HepG2 (cell line): ENCODE measurements around the gene FKBP10. TPM values are rescaled to one million over a fixed set of nuclear protein-coding genes. Genes with fewer than 3 reads are reported as not detected.

Experiments
- CHCHD3 ChIP-seq: sonication (generic); formaldehyde crosslinking; IDR thresholded peaks from 2 replicates; pipeline ENCODE4 v1.8.0; 2022; ENCODE audit warnings: mild to moderate bottlenecking, missing genetic modification reagents, moderate library complexity
- HCFC1 ChIP-seq: fragments of 150-350 bp; IDR thresholded peaks from 2 replicates; pipeline ENCODE4 v1.6.1; 2014; ENCODE audit warnings: low read depth, low read length
- HNRNPUL1 ChIP-seq: fragments of 200-400 bp; formaldehyde crosslinking; IDR thresholded peaks from 2 replicates; pipeline ENCODE4 v1.6.1; 2017; ENCODE audit warnings: low read depth, mild to moderate bottlenecking, low read length, moderate library complexity
- IKZF4 ChIP-seq: sonication (generic); formaldehyde crosslinking; IDR thresholded peaks from 2 replicates; pipeline ENCODE4 v1.5.1; 2020; ENCODE audit warnings: borderline replicate concordance, mild to moderate bottlenecking, low read depth, missing genetic modification reagents; ENCODE audit errors: not compliant biosample characterization
- MLLT10 ChIP-seq: sonication (generic); formaldehyde crosslinking; IDR thresholded peaks from 2 replicates; pipeline ENCODE4 v1.4.0; 2020; ENCODE audit warnings: missing genetic modification reagents
- NR1H2 ChIP-seq: sonication (generic); formaldehyde crosslinking; IDR thresholded peaks from 2 replicates; pipeline ENCODE4 v1.8.1; 2022; ENCODE audit warnings: low read depth, missing genetic modification reagents, borderline replicate concordance
- RBM39 ChIP-seq: fragments of 200-400 bp; formaldehyde crosslinking; IDR thresholded peaks from one replicate; pipeline ENCODE4 v1.6.1; 2018; ENCODE audit warnings: antibody characterized with exemption, mild to moderate bottlenecking, low read depth, low read length; ENCODE audit not compliant: poor library complexity, severe bottlenecking
- SCMH1 ChIP-seq: sonication (generic); formaldehyde crosslinking; IDR thresholded peaks from 2 replicates; pipeline ENCODE4 v1.9.0; 2021; ENCODE audit warnings: missing genetic modification reagents, mild to moderate bottlenecking, borderline replicate concordance
- SIN3A ChIP-seq: IDR thresholded peaks from 2 replicates; pipeline ENCODE4 v1.6.1; 2011; ENCODE audit warnings: low read depth, mild to moderate bottlenecking, control low read depth, low read length, borderline replicate concordance
- TAF1 ChIP-seq: sonication (generic); formaldehyde crosslinking; IDR thresholded peaks from 2 replicates; pipeline ENCODE4 v1.4.0; 2020; ENCODE audit warnings: missing genetic modification reagents
- TEAD3 ChIP-seq: optimal IDR thresholded peaks from 2 replicates; pipeline ENCODE3; 2016; ENCODE audit warnings: borderline replicate concordance
- ZBTB38 ChIP-seq: sonication (generic); formaldehyde crosslinking; IDR thresholded peaks from 2 replicates; pipeline ENCODE4 v1.5.1; 2020; ENCODE audit warnings: mild to moderate bottlenecking, missing genetic modification reagents
- ZBTB7A ChIP-seq: sonication (generic); formaldehyde crosslinking; IDR thresholded peaks from 2 replicates; pipeline ENCODE4 v1.8.0; 2022; ENCODE audit warnings: mild to moderate bottlenecking, missing genetic modification reagents
- ZMYM3 ChIP-seq: sonication (generic); formaldehyde crosslinking; IDR thresholded peaks from 2 replicates; pipeline ENCODE4 v1.5.1; 2020; ENCODE audit warnings: mild to moderate bottlenecking, missing genetic modification reagents
- ZNF232 ChIP-seq: sonication (generic); formaldehyde crosslinking; IDR thresholded peaks from 2 replicates; pipeline ENCODE4 v1.4.0; 2020; ENCODE audit warnings: missing genetic modification reagents, borderline replicate concordance
- ZNF367 ChIP-seq: sonication (generic); formaldehyde crosslinking; IDR thresholded peaks from 2 replicates; pipeline ENCODE4 v1.4.0; 2020; ENCODE audit warnings: missing genetic modification reagents, borderline replicate concordance
- ZNF879 ChIP-seq: sonication (generic); formaldehyde crosslinking; IDR thresholded peaks from 2 replicates; pipeline ENCODE4 v1.8.1; 2023; ENCODE audit warnings: missing genetic modification reagents
- ZSCAN20 ChIP-seq: sonication (generic); formaldehyde crosslinking; IDR thresholded peaks from 2 replicates; pipeline ENCODE4 v1.4.0; 2020; ENCODE audit warnings: missing genetic modification reagents, mild to moderate bottlenecking, borderline replicate concordance
- polyA plus RNA-seq, 8 experiments: library from polyadenylated mRNA; depleted of rRNA in 3 of 8; stranded (reverse) in 7 of 8; unstranded in 1 of 8; fragments of >200 nt; fragmentation: Illumina TruSeq in 4 of 8; extraction: Trizol in 4 of 8; gene quantifications; 2 replicates each; pipeline versions ENCODE4 v1.2.1 to v1.2.3, GENCODE V29; 2011 to 2016; ENCODE audit warnings: low read depth in 4 of 8, missing spikeins in 1 of 8, mixed read lengths in 1 of 8; ENCODE audit not compliant: insufficient read depth in 1 of 8
- total RNA-seq, 5 experiments: library from RNA; depleted of rRNA; stranded (reverse); fragments of >200 nt; fragmentation: Illumina TruSeq; extraction: Trizol; gene quantifications; 2 replicates each; pipeline ENCODE4 v1.2.3, GENCODE V29; 2016; ENCODE audit warnings: low read depth in 1 of 5
- TF ChIP-seq, protein P1 (sequence below): IDR thresholded peaks from 2 replicates; pipeline ENCODE4 v1.6.1; 2016; ENCODE audit warnings: low read depth, control low read depth
- TF ChIP-seq, protein P2 (sequence below): sonication (generic); formaldehyde crosslinking; IDR thresholded peaks from 2 replicates; pipeline ENCODE4 v1.4.0; 2020; ENCODE audit warnings: missing genetic modification reagents
- TF ChIP-seq, protein P3 (sequence below): fragments of 450-650 bp; IDR thresholded peaks from 2 replicates; pipeline ENCODE4 v1.6.1; 2017; ENCODE audit warnings: mild to moderate bottlenecking
- TF ChIP-seq, protein P4 (sequence below): sonication (generic); formaldehyde crosslinking; conservative IDR thresholded peaks from 2 replicates; pipeline ENCODE4 v1.8.0; 2022; ENCODE audit warnings: low read depth, missing genetic modification reagents

Gene FKBP10
- total and polyA plus RNA-seq, 2 of the 13 experiments (the other 11 are each of a cell fraction or from before 2014, with no cell fraction given), result 149 to 573 TPM

DNA sequence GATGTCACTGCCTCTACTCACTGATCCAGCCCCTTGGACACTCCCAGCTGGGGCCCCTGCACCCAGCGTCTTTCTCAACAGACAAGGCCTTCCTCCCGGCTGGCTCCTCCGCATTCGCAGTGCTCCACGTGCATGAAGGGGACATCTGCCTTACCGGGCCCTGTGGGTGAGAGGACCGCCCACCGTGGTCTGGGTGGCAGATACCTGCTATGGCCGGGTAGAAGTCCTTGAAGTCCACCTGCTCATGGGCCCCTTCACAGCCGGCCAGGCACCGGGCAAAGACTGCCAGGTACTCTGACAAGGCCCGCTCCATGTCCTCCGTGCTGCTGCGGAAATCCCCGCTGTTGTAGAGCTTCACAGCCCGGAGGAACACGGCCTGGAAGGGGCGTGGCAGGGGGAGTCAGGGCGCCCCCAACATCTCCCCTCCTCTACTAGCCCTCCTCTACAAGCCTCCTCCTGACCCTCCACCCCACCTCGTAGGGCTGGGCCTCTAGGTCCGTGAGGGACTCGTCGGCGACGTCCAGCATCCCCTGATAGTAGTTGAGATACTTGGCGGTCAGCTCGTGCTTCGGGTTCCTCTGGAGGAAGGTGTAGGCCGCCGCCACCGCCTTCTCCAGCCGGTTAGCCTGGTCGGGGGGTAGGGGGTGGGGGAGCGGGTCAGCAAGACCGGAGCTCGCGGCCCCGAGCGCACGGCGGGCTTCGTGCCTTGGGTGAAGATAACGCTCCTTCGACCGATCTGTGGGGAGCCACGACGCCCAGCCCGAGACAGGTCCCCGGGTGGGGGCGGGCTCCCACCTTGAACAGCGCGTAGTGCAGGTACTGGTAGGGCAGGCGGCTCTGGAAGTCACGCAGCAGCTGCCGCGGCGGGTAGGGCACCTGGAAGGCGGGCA lies 1.9 kb upstream of the FKBP10 start (continued):
- TF ChIP-seq TAF1 (CRISPR knock-in tag) (no peak; the same call in 1 of the 2 replicates), ZNF879 (CRISPR knock-in tag) (peak; percentile 8; the same call in 1 of the 2 replicates), ZMYM3 (CRISPR knock-in tag) (0 out of 2 replicates have a peak, but pooled peaks have one; percentile 6), ZBTB7A (CRISPR knock-in tag) (no peak; the same call in 1 of the 2 replicates), IKZF4 (CRISPR knock-in tag) (no peak), RBM39 (no peak), SIN3A (0 out of 2 replicates have a peak, but pooled peaks have one; percentile 24), NR1H2 (CRISPR knock-in tag) (no peak), TEAD3 (no peak), CHCHD3 (CRISPR knock-in tag) (no peak), ZNF367 (CRISPR knock-in tag) (no peak), ZBTB38 (CRISPR knock-in tag) (peak; percentile 88), SCMH1 (CRISPR knock-in tag) (no peak), MLLT10 (CRISPR knock-in tag) (no peak), HNRNPUL1 (no peak), HCFC1 (no peak), ZSCAN20 (no peak), ZNF232 (CRISPR knock-in tag) (no peak)
- TF ChIP-seq, protein P1, sequence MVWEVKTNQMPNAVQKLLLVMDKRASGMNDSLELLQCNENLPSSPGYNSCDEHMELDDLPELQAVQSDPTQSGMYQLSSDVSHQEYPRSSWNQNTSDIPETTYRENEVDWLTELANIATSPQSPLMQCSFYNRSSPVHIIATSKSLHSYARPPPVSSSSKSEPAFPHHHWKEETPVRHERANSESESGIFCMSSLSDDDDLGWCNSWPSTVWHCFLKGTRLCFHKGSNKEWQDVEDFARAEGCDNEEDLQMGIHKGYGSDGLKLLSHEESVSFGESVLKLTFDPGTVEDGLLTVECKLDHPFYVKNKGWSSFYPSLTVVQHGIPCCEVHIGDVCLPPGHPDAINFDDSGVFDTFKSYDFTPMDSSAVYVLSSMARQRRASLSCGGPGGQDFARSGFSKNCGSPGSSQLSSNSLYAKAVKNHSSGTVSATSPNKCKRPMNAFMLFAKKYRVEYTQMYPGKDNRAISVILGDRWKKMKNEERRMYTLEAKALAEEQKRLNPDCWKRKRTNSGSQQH (CRISPR knock-in tag), result no peak; the same call in 1 of the 2 replicates
- TF ChIP-seq, protein P2, sequence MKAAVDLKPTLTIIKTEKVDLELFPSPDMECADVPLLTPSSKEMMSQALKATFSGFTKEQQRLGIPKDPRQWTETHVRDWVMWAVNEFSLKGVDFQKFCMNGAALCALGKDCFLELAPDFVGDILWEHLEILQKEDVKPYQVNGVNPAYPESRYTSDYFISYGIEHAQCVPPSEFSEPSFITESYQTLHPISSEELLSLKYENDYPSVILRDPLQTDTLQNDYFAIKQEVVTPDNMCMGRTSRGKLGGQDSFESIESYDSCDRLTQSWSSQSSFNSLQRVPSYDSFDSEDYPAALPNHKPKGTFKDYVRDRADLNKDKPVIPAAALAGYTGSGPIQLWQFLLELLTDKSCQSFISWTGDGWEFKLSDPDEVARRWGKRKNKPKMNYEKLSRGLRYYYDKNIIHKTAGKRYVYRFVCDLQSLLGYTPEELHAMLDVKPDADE (CRISPR knock-in tag), result no peak
- TF ChIP-seq, protein P3, sequence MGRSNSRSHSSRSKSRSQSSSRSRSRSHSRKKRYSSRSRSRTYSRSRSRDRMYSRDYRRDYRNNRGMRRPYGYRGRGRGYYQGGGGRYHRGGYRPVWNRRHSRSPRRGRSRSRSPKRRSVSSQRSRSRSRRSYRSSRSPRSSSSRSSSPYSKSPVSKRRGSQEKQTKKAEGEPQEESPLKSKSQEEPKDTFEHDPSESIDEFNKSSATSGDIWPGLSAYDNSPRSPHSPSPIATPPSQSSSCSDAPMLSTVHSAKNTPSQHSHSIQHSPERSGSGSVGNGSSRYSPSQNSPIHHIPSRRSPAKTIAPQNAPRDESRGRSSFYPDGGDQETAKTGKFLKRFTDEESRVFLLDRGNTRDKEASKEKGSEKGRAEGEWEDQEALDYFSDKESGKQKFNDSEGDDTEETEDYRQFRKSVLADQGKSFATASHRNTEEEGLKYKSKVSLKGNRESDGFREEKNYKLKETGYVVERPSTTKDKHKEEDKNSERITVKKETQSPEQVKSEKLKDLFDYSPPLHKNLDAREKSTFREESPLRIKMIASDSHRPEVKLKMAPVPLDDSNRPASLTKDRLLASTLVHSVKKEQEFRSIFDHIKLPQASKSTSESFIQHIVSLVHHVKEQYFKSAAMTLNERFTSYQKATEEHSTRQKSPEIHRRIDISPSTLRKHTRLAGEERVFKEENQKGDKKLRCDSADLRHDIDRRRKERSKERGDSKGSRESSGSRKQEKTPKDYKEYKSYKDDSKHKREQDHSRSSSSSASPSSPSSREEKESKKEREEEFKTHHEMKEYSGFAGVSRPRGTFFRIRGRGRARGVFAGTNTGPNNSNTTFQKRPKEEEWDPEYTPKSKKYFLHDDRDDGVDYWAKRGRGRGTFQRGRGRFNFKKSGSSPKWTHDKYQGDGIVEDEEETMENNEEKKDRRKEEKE, result no peak
- TF ChIP-seq, protein P4, sequence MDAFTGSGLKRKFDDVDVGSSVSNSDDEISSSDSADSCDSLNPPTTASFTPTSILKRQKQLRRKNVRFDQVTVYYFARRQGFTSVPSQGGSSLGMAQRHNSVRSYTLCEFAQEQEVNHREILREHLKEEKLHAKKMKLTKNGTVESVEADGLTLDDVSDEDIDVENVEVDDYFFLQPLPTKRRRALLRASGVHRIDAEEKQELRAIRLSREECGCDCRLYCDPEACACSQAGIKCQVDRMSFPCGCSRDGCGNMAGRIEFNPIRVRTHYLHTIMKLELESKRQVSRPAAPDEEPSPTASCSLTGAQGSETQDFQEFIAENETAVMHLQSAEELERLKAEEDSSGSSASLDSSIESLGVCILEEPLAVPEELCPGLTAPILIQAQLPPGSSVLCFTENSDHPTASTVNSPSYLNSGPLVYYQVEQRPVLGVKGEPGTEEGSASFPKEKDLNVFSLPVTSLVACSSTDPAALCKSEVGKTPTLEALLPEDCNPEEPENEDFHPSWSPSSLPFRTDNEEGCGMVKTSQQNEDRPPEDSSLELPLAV (CRISPR knock-in tag), result 0 out of 2 replicates have a peak, but pooled peaks have one; percentile 91
